HG03108 (cell line): Measurements from ENCODE around the gene MEF2D.

Experiments
- ATAC-seq: cut with Tn5 transposase; IDR thresholded peaks from one replicate; pipeline ENCODE4 v1.9.1; 2021; ENCODE audit warnings: moderate library complexity; ENCODE audit not compliant: unreplicated experiment

MEF2D gene

DNA sequence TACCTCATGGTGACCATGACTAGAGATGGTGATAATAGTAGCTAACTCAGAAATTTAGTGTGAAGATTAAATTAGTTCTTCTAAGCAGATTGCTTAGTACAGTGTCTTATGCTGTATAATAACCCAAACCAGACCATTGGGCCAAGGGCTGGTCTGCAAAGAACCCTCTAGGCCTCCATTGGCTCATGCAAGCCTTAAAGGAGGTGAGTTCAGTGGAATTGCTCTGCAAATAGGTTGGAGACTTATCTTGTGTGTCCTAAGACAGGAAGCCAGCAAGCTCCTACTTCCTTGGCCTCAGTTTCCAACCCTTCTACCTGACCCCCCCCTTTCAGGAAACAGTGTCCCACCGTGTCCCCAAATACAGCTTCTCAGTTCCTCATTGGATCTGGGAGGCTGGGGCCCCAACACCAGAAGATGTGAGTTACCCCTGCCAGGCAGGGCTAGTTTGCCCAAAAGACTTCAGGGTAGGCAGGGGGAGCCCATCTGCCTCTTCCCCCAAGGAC lies 1.9 kb upstream of the MEF2D start:
- ATAC-seq, result no peak

DNA sequence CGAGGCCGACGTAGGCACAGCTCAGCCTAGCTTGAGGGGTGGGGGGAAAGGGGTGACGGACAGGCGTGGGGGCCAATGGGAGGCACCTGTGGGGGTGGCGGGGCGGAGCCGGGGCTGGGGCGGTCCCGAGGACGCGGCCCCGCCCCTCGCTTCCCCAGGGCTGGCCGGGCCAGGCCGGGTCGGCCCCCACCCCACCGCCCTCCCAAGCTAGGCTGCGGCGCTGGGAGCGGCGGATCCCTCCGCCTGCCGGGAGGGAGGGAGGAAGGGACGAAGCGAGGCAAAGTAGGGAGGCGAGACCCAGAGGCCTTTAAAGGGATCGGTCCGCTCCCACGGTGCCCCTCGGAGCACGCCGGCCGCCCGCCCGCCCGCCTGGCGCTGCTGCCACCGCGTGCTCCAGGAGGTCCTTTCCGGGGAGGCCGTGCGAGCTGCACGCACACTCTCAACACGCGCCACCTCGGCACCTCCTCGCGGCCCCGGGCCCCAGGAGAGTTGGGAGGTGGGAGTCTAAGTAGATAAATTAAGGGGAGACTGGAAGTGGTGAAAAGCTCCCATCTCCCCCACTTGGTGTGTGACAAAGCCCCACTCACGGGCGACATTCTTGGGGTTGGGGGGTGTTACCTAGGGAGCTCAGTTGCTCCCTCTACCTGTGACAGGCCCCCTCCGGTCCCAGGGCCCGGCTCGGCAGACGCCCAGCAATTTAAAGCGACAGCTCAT lies 375 bp upstream of the MEF2D start:
- peak; percentile 38 for ATAC-seq

DNA sequence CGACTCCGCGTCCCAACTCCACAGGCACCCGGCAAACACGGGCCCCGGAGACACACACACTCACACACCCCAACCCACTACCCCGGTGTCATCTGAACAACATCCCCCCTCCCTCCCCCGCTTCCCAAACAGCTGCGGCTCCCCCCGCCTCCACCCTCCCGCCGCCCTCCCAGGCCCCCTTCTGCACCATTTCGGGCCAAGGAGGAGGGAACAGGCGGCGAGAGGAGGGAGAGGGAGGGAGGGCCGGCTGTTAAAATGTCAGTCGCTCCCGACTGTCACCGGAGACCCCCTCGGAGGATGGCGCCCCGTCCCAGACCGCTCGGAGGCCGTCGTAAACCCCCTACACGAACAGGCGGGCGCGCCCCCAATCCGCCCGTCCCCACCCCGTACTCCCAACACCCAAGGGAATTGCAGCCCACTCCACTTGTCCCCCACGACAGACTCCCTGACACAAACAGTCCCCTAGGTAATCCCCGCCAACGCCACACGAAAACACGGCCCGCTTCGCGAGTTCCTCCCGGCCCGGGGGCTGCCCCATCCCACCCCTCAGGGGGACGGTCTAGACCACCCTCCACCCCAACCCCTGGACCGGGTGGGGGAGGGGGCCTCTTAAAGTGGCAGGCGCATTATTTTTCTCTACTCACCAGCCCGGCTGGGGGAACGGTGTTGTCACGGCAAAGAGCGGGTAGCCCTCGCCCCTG lies 583 bp downstream of the MEF2D start:
- ATAC-seq, result no peak

DNA sequence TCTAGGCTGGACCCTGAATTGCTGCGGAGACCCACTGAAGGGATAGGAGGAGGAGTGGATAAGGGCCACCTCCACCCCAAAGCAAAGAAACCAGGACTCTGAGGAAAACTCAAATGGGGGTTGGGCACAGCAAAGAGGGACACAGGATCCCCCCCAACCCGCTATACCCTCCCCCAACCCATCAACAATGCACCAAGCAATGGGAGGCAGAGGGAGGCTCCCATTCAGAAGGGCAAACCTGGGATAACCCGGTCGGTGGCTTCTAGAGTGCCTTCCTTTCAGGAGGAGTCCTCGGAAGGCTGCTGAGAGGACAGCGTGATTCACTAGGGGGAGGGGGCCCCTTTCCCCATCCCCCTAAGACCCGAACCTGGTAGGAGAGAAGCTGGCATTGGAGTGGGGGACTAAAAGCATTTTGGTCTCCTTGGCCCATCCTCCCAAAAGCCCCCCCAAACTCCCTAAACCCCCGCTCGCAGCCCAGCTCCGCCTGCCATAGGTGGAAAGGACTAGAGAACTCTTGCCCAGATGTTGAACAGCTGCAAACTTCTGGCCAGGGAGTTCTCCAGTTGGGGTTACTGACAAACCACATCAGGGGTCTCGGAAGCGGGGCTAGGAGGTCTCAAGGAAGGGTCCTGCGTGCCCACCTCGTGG lies 1.3 kb downstream of the MEF2D start:
- no peak for ATAC-seq

DNA sequence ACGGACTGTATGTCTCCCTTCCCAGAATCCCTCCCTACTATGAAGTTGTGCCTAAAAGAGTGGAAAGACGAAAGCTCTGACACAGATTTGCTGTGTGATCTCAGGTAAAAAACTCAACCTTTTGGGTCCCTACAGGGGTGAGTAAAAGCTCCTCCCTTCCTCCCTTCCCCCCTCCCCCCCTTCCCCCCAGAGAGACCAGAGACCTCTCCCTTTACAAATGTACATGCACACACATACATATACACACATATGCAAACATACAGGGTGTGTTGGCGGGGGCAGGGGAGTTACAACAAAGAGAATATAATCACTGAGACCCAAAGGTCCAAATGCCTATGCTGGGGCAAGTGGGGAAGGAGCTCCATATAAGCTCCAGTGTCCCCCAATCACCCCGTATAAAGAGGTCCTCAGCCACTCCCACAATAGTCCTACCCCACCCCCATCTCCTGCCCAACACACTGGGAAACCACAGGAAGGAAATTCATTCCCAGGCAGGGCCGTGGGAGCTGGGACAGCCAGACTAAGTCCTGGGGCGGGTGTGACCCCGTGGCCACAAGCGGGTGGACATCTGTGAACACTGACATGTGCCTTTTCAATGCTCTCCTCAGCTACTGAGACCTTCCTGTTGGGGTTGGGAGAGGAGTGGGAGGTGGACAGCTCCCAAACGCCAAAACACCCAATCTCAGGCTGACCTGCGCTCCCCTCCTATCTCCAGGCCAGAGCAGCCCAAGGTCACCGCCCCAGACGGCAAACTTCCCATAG lies 2.0 kb downstream of the MEF2D start:
- ATAC-seq, result no peak

DNA sequence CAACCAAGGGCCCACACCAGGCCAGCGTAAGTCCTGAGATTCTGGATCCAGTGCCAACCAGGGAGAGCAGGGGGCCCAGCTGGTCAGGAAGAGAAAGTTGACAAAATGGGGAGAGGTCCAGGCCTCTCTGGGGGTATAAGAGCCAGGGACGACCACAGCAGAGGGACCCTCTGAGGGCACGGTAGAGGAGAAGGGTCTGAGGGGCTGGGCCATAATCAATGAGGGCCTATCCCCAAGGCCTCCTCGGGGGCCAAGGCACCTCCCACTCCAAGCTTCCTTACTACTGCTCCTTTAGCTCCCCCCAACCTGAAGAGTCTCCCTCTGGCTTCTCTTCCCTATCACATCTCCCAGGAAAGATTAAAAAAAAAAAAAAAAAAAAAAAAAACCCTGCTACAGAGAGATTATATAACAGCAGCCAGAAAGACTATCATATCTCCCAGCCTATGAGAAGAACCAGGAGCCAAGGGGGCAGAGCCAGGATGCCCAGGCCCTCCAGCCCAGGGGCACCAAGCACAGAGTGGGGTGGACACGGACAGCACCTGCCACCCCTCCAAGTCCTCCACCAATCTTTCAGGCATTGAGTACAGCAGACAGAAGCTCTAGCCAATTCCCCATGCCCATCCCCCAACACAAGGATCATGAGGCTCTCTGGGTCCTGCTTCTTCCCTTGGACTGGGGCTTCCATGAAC lies 2.7 kb downstream of the MEF2D start:
- ATAC-seq, result no peak

DNA sequence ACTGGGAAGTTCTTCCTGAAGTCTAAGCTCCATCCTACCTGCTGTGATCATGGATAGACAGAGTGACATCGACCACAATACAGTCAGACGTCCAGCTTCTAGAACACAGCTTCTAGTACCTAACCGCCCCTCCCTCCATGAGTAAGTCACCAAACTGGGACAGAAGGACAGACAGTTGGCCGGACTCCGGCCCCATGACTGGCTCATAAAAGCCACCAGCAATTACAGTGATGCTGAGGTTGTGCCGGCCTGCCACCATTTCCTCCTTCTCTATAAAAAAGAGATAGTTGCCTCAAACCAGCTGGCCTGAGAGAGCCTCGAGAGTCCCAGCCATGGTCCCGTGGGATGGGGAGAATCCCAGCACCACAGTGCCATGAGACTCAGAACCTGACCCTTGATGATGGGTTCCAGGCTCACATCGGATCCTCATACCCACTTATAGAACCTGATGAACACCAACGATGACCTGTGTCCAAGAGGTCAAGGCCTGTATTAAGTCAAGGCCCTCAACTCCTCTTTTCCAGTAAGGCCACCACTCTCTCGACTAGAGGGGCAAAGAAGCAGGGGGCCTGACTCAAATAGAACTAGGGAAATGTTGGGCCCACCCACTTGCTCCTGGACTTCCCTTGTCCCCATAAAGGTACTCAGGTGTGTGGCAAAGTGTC lies 3.4 kb downstream of the MEF2D start:
- ATAC-seq, result no peak

DNA sequence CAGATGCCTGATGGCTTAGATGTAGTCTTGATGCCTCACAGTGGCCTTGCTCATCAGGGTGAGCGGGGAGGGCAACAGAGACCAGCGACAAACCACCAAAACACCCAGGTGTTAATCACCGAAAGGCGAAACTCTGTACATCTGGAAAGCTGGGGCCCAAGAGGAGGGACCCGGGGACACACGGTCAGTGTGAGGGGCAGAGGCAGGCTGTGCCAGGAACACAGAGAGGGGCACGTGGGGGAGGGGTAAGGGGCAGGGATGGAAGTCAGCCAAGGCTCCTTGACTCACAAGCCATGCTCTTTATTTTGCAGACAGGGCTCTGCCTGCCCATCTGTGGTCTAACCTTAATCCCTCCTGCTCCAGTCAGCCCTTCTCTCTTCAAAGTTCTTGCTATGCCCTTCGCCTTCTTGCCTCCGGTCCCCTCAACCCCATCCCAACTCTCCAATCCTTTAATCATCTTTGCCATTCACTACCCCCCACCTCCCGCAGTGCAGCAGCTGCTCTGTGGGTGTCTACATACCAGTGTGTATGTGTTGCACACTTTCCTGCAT lies 4.3 kb downstream of the MEF2D start:
- no peak for ATAC-seq

DNA sequence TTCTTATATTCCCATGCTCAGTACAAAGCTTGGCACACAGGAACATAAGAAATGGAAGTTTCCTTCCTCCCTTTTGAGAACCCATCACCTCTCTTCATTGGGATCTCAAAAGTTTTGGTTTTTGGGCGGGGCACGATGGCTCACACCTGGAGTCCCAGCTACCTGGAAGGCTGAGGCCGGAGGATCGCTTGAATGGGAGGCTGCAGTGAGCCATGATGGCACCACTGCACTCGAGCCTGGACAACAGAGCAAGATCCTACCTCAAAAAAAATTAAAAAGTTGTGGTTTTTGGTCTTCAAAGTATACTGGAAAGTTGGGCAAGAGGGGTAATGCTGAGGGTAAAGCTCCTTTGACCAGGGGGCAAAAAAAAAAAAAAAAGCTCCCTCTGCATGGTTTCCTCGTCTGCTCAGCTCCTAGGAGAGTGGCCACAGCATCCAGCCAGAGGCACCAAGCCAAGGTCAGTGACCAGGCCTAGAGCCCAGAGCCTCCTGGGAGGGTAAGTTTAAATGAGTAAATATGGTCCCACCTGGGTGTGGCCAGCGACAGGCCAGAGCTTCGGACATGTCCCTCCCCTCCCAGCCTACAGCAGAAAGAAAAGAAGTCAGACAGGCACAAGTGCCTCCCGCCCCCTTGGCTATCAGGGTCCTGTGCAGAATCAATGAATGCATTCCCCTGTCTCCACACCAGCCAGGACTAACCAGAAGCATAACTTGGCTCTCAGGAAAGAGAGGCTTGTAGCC lies 5.0 kb downstream of the MEF2D start:
- ATAC-seq, result no peak

DNA sequence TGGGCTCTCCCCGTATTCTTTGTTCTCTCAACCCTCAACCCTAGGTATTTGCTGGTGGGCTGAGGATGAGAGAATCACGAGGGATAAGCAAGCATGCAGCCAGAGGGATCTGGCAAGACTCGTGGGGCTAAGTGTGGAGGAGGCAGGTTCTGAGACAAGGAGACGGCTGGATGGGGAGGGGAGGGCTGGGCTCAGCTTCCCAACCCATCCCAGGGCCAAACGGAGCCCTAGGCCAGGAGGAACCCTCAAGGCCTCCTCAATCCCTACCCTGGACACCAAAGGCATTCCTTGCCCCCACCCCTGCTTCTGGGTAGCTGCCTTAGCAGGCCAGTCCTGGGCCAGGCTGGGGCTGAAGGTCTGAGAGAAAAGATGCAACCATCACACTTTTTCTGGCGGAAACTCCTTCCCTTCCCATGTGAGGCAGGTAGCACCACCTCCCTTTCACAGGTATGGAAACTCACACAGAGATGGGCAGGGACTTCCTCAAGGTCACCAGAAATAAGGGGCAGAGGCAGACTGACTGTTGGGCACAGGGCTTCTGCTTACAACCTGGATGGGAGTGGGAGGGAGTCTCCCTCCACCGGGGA lies 6.2 kb downstream of the MEF2D start:
- ATAC-seq, result no peak

DNA sequence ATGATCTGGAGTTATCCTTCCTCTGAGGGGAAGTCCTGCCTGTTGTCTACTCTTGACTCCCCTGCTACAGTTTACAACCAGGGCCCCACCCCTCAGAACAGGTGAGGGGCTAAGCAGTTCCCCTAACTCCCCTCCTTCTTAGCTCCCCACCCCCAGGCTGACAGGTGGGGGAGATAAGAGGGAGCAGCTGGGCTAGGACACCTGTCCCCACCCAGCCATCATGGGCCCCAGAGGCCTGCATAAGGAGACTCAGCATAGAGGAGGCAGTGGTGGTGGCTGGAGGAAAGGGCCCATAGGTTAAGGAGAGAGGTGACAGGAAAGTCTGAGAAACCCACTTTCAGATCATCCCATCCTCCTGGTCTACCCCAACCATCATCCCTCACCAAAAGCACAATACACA lies 6.8 kb downstream of the MEF2D start:
- no peak for ATAC-seq

DNA sequence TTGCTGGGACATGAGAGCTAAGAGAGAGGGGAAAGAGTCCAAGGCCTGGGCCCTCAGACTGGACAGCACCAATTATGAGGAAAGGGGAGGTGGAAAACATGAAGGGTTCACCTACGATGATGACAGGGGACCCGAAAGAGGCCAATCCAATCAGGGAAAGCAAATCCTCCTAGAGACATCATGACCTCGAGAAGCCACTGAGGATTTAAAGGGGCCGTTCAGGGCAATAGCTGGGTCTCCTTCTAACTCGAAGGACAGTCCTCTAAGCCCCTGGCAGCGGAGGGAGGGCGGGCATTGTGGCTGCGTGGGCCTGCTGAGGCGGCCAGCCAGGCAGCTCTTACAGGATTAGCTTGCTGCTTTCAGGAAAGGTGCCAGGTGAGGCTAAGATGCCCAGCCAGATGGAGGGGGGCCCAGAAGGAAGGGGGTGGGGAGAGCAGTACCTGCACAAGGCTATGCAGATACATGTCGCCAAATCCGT lies 7.4 kb downstream of the MEF2D start:
- ATAC-seq, result no peak

DNA sequence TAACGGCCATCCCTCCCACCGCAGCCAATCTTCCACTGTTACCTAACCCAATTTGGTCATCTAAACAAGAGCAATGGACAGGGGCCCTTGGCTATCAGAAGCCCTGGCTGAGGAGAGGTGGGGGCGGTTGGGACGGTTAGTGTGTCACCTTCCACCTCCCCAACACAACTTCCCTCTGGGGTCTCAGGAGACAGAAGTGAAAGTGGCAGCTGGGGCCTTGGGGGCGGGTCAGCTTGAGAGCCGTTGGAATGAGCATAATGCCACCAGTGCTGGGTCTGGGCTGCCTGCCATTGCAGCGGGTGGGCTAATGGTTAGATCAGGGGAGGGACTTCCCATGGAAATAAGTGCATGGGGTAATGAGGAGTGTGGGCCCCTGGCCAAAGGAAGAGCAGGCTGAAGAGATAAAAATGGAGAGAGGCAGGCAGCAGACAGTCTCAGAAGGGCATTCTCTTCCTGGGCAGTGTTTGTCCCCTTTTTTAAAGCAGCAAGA lies 7.9 kb downstream of the MEF2D start:
- no peak for ATAC-seq

DNA sequence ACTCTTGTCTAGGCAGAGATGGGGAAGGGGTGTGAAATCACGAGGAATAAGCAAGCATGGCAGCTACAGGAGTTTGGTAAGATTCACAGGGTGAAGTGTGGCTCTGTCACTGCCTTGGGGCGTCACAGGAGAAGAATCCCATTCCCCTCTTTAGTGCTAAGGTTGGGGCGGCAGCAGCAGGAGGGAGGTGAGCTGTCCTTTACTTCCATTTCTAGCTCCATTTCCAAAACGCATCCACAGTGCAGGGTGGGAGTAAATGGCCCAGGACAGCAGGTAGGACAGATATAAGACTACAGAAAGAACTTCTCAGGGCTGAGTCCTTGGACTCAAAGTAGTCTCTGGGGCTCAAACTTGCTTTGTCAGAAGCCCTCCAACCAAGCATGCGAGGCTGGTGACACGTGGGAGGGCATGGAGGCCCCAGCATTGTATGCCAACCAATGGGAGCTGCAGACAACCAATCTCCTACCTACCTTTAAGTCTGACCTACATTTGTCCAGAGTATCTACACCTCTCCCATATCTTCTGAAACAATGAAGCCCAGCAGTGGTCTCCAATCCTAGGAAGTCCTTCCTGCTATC lies 8.5 kb downstream of the MEF2D start:
- no peak for ATAC-seq

DNA sequence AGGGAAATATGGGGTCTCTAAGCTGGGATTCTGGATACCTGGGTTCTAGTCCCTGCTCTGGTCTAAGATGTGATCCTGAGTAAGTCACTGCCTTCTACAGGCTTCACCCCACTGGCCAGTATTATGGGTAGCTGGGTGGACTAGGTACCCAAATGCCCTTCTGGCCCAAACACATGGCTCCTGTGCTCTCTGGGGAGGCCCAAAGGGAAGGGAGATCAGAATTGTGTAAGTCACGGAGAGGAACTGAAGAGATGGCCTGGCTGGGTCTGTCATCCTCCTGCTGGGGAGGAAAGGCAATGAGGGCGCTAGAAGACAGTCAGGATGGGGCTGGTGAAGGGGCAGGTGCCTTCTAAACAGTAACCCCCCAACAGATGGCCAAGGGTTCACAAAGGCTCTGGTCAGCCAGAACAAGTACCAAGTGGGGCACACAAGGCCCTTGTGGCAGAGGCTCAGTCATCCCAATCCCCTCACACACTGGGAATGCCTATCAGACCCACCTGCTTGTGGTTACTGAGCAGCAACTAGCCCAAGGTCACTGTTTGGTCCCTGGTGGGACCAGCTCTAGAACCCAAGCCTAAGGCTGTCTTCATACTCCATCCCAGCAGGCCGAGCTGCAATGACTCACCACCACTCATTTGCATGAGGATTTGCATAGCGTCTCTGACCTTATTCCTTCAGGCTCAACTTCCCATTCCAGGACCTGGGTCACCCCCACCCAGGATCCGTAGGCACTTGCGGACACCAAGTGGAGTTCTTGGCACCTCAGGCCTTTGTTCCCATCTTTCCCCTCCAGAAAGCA lies 9.2 kb downstream of the MEF2D start:
- ATAC-seq, result no peak

DNA sequence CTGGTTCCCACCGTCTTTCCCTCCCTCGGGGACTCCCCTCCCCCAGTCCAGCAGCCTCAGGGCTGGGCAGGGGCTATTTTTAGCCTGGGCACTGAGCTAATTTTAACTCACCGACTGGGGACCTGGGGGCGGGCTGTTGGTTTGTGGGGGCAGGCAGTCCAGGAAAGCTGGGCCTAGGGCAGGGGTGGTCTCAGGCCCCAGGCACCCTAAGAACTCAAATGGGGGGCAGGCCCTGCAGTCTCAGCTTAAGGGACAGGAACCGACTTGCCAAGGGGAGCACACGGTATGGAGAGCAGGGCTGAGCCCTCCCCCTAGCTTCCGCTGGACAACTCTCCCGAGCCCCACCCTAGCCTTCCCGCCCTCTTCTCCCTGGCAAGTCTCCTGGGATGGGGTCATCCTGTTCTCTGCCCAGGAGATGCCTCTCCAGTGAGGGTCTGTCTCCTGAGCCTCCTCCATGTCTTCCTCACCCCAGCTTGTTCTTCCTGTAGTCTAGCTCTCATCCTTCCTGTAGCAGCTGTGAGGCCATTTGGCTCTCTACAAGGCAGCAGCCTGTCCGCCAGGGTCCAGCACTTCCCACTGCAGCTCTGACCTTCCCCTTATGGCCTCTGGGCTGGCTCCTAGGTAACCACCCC lies 10.1 kb downstream of the MEF2D start:
- ATAC-seq, result no peak

DNA sequence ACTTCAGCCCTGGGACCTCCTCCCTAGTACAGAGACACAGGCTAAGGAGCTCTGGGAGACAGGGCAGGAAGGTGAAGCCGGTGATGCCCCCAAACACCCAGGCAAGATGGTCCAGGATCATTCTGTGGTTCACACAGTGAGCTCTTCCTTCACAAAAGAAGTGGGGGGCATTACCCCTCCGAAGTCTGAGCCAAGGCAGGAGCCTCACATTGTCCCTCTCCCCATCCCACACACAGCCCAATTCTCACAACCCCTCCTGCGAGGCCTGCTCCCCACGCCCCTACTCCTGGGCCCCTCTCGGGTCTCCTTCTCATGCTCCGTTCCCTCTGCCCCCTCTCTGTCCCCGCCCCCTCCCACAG lies 10.7 kb downstream of the MEF2D start:
- no peak for ATAC-seq
